WTC11 (cell line): ENCODE data around the gene PNLDC1.

Experiments
- CREB1 ChIP-seq: sonication (generic); formaldehyde crosslinking; IDR thresholded peaks from 2 replicates; pipeline ENCODE4 v1.8.0; 2023; ENCODE audit warnings: mild to moderate bottlenecking, missing genetic modification reagents
- EMX1 ChIP-seq: fragments of 250-450 bp; sonication (Bioruptor Pico); IDR thresholded peaks from 2 replicates; pipeline ENCODE4 v1.8.0; 2021; ENCODE audit warnings: mild to moderate bottlenecking
- GABPB1 ChIP-seq: sonication (generic); formaldehyde crosslinking; IDR thresholded peaks from 2 replicates; pipeline ENCODE4 v1.8.1; 2023; ENCODE audit warnings: mild to moderate bottlenecking, missing genetic modification reagents
- NR3C1 ChIP-seq: sonication (generic); formaldehyde crosslinking; conservative IDR thresholded peaks from 2 replicates; pipeline ENCODE4 v1.8.1; 2023; ENCODE audit warnings: low read depth, mild to moderate bottlenecking, missing genetic modification reagents
- SMAD4 ChIP-seq: sonication (generic); formaldehyde crosslinking; IDR thresholded peaks from 2 replicates; pipeline ENCODE4 v1.8.0; 2022; ENCODE audit warnings: mild to moderate bottlenecking, missing genetic modification reagents
- TF ChIP-seq, protein P1 (sequence below): sonication (generic); formaldehyde crosslinking; IDR thresholded peaks from 2 replicates; pipeline ENCODE4 v1.8.1; 2022; ENCODE audit warnings: missing genetic modification reagents, borderline replicate concordance
- TF ChIP-seq, protein P2 (sequence below): fragments of 200-600 bp; IDR thresholded peaks from 2 replicates; pipeline ENCODE4 v1.8.0; 2022; ENCODE audit warnings: antibody characterized with exemption
- TF ChIP-seq, protein P3 (sequence below): sonication (generic); formaldehyde crosslinking; IDR thresholded peaks from 2 replicates; pipeline ENCODE4 v1.8.0; 2022; ENCODE audit warnings: mild to moderate bottlenecking, missing genetic modification reagents
- TF ChIP-seq, protein P4 (sequence below): sonication (generic); formaldehyde crosslinking; IDR thresholded peaks from 2 replicates; pipeline ENCODE4 v1.8.1; 2023; ENCODE audit warnings: mild to moderate bottlenecking, moderate library complexity, missing genetic modification reagents
- TF ChIP-seq, protein P5 (sequence below): sonication (generic); formaldehyde crosslinking; IDR thresholded peaks from 2 replicates; pipeline ENCODE4 v1.8.0; 2022; ENCODE audit warnings: mild to moderate bottlenecking, missing genetic modification reagents
- TF ChIP-seq, protein P6 (sequence below): fragments of 250-450 bp; sonication (Bioruptor Pico); conservative IDR thresholded peaks from 2 replicates; pipeline ENCODE4 v1.9.0; 2021; ENCODE audit warnings: mild to moderate bottlenecking

DNA sequence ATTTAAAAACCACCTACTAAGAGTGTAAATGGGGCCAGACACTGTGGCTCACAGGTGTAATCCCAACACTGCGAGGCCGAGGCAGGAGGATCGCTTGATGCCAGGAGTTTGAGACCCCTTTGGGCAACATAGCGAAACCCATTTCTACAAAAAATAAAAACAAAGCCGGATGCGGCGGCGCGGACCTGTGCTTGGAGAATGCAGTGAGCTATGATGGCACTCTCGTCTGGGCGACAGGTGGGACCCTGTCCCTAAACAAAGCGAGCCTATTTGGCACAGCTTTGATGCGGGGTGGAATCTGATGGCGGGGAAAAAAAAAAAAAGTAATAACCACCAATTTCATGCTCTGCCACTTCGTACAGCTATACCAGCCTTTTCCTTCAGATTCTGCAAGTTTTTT, 11.8 kb upstream of the PNLDC1 start:
- TF ChIP-seq, protein P1, sequence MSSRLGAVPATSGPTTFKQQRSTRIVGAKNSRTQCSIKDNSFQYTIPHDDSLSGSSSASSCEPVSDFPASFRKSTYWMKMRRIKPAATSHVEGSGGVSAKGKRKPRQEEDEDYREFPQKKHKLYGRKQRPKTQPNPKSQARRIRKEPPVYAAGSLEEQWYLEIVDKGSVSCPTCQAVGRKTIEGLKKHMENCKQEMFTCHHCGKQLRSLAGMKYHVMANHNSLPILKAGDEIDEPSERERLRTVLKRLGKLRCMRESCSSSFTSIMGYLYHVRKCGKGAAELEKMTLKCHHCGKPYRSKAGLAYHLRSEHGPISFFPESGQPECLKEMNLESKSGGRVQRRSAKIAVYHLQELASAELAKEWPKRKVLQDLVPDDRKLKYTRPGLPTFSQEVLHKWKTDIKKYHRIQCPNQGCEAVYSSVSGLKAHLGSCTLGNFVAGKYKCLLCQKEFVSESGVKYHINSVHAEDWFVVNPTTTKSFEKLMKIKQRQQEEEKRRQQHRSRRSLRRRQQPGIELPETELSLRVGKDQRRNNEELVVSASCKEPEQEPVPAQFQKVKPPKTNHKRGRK (CRISPR knock-in tag), result no peak
- TF ChIP-seq, protein P2, sequence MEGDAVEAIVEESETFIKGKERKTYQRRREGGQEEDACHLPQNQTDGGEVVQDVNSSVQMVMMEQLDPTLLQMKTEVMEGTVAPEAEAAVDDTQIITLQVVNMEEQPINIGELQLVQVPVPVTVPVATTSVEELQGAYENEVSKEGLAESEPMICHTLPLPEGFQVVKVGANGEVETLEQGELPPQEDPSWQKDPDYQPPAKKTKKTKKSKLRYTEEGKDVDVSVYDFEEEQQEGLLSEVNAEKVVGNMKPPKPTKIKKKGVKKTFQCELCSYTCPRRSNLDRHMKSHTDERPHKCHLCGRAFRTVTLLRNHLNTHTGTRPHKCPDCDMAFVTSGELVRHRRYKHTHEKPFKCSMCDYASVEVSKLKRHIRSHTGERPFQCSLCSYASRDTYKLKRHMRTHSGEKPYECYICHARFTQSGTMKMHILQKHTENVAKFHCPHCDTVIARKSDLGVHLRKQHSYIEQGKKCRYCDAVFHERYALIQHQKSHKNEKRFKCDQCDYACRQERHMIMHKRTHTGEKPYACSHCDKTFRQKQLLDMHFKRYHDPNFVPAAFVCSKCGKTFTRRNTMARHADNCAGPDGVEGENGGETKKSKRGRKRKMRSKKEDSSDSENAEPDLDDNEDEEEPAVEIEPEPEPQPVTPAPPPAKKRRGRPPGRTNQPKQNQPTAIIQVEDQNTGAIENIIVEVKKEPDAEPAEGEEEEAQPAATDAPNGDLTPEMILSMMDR, result no peak
- TF ChIP-seq, protein P3, sequence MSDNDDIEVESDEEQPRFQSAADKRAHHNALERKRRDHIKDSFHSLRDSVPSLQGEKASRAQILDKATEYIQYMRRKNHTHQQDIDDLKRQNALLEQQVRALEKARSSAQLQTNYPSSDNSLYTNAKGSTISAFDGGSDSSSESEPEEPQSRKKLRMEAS (CRISPR knock-in tag), result no peak
- TF ChIP-seq GABPB1 (CRISPR knock-in tag), result no peak
- TF ChIP-seq, protein P4, sequence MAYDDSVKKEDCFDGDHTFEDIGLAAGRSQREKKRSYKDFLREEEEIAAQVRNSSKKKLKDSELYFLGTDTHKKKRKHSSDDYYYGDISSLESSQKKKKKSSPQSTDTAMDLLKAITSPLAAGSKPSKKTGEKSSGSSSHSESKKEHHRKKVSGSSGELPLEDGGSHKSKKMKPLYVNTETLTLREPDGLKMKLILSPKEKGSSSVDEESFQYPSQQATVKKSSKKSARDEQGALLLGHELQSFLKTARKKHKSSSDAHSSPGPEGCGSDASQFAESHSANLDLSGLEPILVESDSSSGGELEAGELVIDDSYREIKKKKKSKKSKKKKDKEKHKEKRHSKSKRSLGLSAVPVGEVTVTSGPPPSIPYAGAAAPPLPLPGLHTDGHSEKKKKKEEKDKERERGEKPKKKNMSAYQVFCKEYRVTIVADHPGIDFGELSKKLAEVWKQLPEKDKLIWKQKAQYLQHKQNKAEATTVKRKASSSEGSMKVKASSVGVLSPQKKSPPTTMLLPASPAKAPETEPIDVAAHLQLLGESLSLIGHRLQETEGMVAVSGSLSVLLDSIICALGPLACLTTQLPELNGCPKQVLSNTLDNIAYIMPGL (CRISPR knock-in tag), result no peak
- TF ChIP-seq NR3C1 (CRISPR knock-in tag), result no peak
- TF ChIP-seq EMX1 (CRISPR knock-in tag), result no peak
- no peak for TF ChIP-seq SMAD4 (CRISPR knock-in tag)
- TF ChIP-seq, protein P5, sequence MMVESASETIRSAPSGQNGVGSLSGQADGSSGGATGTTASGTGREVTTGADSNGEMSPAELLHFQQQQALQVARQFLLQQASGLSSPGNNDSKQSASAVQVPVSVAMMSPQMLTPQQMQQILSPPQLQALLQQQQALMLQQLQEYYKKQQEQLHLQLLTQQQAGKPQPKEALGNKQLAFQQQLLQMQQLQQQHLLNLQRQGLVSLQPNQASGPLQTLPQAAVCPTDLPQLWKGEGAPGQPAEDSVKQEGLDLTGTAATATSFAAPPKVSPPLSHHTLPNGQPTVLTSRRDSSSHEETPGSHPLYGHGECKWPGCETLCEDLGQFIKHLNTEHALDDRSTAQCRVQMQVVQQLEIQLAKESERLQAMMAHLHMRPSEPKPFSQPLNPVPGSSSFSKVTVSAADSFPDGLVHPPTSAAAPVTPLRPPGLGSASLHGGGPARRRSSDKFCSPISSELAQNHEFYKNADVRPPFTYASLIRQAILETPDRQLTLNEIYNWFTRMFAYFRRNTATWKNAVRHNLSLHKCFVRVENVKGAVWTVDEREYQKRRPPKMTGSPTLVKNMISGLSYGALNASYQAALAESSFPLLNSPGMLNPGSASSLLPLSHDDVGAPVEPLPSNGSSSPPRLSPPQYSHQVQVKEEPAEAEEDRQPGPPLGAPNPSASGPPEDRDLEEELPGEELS, result no peak
- TF ChIP-seq CREB1 (CRISPR knock-in tag), result no peak
- TF ChIP-seq, protein P6, sequence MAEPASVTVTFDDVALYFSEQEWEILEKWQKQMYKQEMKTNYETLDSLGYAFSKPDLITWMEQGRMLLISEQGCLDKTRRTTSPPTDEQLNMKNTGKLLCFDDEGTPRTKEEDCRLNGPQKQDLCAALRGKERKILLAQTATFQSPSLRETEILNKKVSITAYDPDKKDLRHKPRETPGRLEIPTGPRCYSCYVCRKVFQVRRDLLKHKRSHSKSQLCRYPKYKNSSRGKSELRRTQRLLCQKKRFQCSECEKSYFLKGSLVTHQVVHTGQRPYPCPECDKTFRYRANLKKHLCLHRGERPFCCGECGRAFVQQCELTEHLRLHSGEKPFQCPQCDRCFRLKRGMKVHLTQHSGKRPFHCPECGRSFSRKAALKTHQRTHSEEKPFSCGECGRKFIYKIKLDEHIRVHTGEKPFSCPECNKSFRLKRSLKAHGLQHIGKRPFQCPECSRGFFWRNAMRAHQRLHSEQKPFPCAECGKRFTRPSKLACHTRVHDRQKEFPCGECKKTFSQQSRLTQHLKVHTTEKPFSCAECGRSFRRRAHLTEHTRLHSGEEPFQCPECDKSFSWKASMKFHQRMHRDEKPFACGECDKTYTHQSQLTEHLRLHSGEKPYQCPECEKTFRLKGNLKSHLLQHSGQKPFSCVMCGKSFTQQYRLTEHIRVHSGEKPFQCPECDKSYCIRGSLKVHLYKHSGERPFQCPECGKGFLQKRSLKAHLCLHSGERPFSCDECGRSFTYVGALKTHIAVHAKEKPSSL, result no peak
